ENCODE results near the gene TASP1. TPM values are rescaled to one million over a fixed set of nuclear protein-coding genes. Genes with fewer than 3 reads are reported as not detected.

Gene TASP1
- total and polyA plus RNA-seq, 7 experiments from 2014 or later: 10.6 to 19.3 (median 13.3) TPM

GRCh38 chr20:13430346-13431002, 208.3 kb downstream of the TASP1 start:
- Mint-ChIP-seq H3K27me3 (no peaks in the 10 kb centered on the region), H3K4me1 (peaks cover 0 to 19% (median 0%) of the 10 kb centered on the region in 7 donors), H3K36me3 (peaks cover 21 to 63% (median 58%) of the 10 kb centered on the region in 5 donors), H3K4me3 (peak overlapping the region in 1 of 10 donors; percentile 25), H3K9me3 (peaks cover 0 to 6% (median 0%) of the 10 kb centered on the region in 11 donors), H3K27ac (peak overlapping the region in 1 of 9 donors; percentile 43)
- Histone ChIP-seq H3K9me3 (ENCODE audit: control insufficient read depth in 2 of 3, low read length in 3 of 3) (no peaks in the 10 kb centered on the region), H3K4me1 (ENCODE audit: control insufficient read depth in 2 of 2, insufficient read depth in 2 of 2, low read length in 2 of 2) (no peaks in the 10 kb centered on the region), H3K27ac (ENCODE audit: low read depth, low read length) (no peak overlapping the region), H3K4me3 (ENCODE audit: low read length) (no peak overlapping the region), H3K27me3 (ENCODE audit: control insufficient read depth in 2 of 2, insufficient read depth in 2 of 2, low read length in 2 of 2) (no peaks in the 10 kb centered on the region), H3K36me3 (ENCODE audit: control insufficient read depth in 2 of 3, insufficient read depth in 3 of 3, low read length in 3 of 3) (peaks cover 0 to 16% (median 0%) of the 10 kb centered on the region in 3 experiments)
- no peak for ATAC-seq
- ChIA-PET POLR2A (no interaction called here), CTCF (no interaction called here)
- peak in 1 of 9 donors; percentile 40 for DNase-seq
- intact Hi-C loops (cut with micrococcal nuclease): no loop called here

GRCh38 chr20:13428684-13429083, 210.0 kb downstream of the TASP1 start:
- peaks cover 0 to 19% (median 0%) of the 10 kb centered on the region in 7 donors for H3K4me1 Mint-ChIP-seq
- DNase-seq (no peak), ATAC-seq (no peak)
- intact Hi-C loops (cut with micrococcal nuclease): no loop called here
- H3K27me3 ChIP-seq (ENCODE audit: control insufficient read depth in 2 of 2, insufficient read depth in 2 of 2, low read length in 2 of 2): no peaks in the 10 kb centered on the region
- peaks cover 0 to 6% (median 0%) of the 10 kb centered on the region in 11 donors for H3K9me3 Mint-ChIP-seq
- H3K36me3 ChIP-seq (ENCODE audit: control insufficient read depth in 2 of 3, insufficient read depth in 3 of 3, low read length in 3 of 3): peaks cover 0 to 7% (median 0%) of the 10 kb centered on the region in 3 experiments
- H3K4me1 ChIP-seq (ENCODE audit: control insufficient read depth in 2 of 2, insufficient read depth in 2 of 2, low read length in 2 of 2): no peaks in the 10 kb centered on the region
- no peak overlapping the region for H3K4me3 Mint-ChIP-seq
- ChIA-PET CTCF (no interaction called here), POLR2A (no interaction called here)
- H3K27ac Mint-ChIP-seq: no peak overlapping the region
- no peak overlapping the region for H3K4me3 ChIP-seq (ENCODE audit: low read length)
- peaks cover 21 to 51% (median 45%) of the 10 kb centered on the region in 5 donors for H3K36me3 Mint-ChIP-seq
- H3K27ac ChIP-seq (ENCODE audit: low read depth, low read length): no peak overlapping the region
- H3K27me3 Mint-ChIP-seq: no peaks in the 10 kb centered on the region
- H3K9me3 ChIP-seq (ENCODE audit: control insufficient read depth in 2 of 3, low read length in 3 of 3): no peaks in the 10 kb centered on the region

- ATAC-seq (no peak), DNase-seq (no peak)
- H3K4me3 ChIP-seq (ENCODE audit: low read length): no peak overlapping the region
- Mint-ChIP-seq H3K4me3 (no peak overlapping the region), H3K4me1 (peaks cover 0 to 19% (median 0%) of the 10 kb centered on the region in 7 donors), H3K27ac (no peak overlapping the region), H3K36me3 (peaks cover 21 to 51% (median 30%) of the 10 kb centered on the region in 5 donors), H3K27me3 (no peaks in the 10 kb centered on the region), H3K9me3 (peaks cover 0 to 6% (median 0%) of the 10 kb centered on the region in 11 donors)
- POLR2A ChIA-PET: no interaction called here
- CTCF ChIA-PET: no interaction called here
- no peaks in the 10 kb centered on the region for H3K9me3 ChIP-seq (ENCODE audit: control insufficient read depth in 2 of 3, low read length in 3 of 3)
- H3K36me3 ChIP-seq (ENCODE audit: control insufficient read depth in 2 of 3, insufficient read depth in 3 of 3, low read length in 3 of 3): peaks cover 0 to 4% (median 0%) of the 10 kb centered on the region in 3 experiments
- no peak overlapping the region for H3K27ac ChIP-seq (ENCODE audit: low read depth, low read length)
- H3K27me3 ChIP-seq (ENCODE audit: control insufficient read depth in 2 of 2, insufficient read depth in 2 of 2, low read length in 2 of 2): no peaks in the 10 kb centered on the region
- intact Hi-C loops (cut with micrococcal nuclease): no loop called here
- no peaks in the 10 kb centered on the region for H3K4me1 ChIP-seq (ENCODE audit: control insufficient read depth in 2 of 2, insufficient read depth in 2 of 2, low read length in 2 of 2)
Measured at GRCh38 chr20:13426870-13427269, 211.9 kb downstream of the TASP1 start.

GRCh38 chr20:13425381-13426135, 213.2 kb downstream of the TASP1 start:
- Histone ChIP-seq H3K9me3 (ENCODE audit: control insufficient read depth in 2 of 3, low read length in 3 of 3) (no peaks in the 10 kb centered on the region), H3K4me3 (ENCODE audit: low read length) (no peak overlapping the region), H3K36me3 (ENCODE audit: control insufficient read depth in 2 of 3, insufficient read depth in 3 of 3, low read length in 3 of 3) (peaks cover 0 to under 1% (median 0%) of the 10 kb centered on the region in 3 experiments), H3K27ac (ENCODE audit: low read depth, low read length) (no peak overlapping the region), H3K27me3 (ENCODE audit: control insufficient read depth in 2 of 2, insufficient read depth in 2 of 2, low read length in 2 of 2) (no peaks in the 10 kb centered on the region), H3K4me1 (ENCODE audit: control insufficient read depth in 2 of 2, insufficient read depth in 2 of 2, low read length in 2 of 2) (no peaks in the 10 kb centered on the region)
- Mint-ChIP-seq H3K9me3 (peaks cover 0 to 1% (median 0%) of the 10 kb centered on the region in 11 donors), H3K4me1 (peaks cover 0 to 12% (median 0%) of the 10 kb centered on the region in 7 donors), H3K27ac (no peak overlapping the region), H3K27me3 (no peaks in the 10 kb centered on the region), H3K36me3 (peaks cover 11 to 41% (median 22%) of the 10 kb centered on the region in 5 donors), H3K4me3 (no peak overlapping the region)
- ChIA-PET CTCF (no interaction called here), POLR2A (no interaction called here)
- no peak for ATAC-seq
- peak in 1 of 9 donors; percentile 0 for DNase-seq
- intact Hi-C loops (cut with micrococcal nuclease): no loop called here

- H3K9me3 ChIP-seq (ENCODE audit: control insufficient read depth in 2 of 3, low read length in 3 of 3): no peaks in the 10 kb centered on the region
- ChIA-PET CTCF (no interaction called here), POLR2A (no interaction called here)
- H3K4me3 ChIP-seq (ENCODE audit: low read length): no peak overlapping the region
- Mint-ChIP-seq H3K4me3 (no peak overlapping the region), H3K9me3 (no peaks in the 10 kb centered on the region), H3K4me1 (peaks cover 0 to 4% (median 0%) of the 10 kb centered on the region in 7 donors), H3K36me3 (peaks cover 3 to 34% (median 13%) of the 10 kb centered on the region in 5 donors), H3K27me3 (no peaks in the 10 kb centered on the region), H3K27ac (no peak overlapping the region)
- no peaks in the 10 kb centered on the region for H3K36me3 ChIP-seq (ENCODE audit: control insufficient read depth in 2 of 3, insufficient read depth in 3 of 3, low read length in 3 of 3)
- H3K27me3 ChIP-seq (ENCODE audit: control insufficient read depth in 2 of 2, insufficient read depth in 2 of 2, low read length in 2 of 2): no peaks in the 10 kb centered on the region
- no peaks in the 10 kb centered on the region for H3K4me1 ChIP-seq (ENCODE audit: control insufficient read depth in 2 of 2, insufficient read depth in 2 of 2, low read length in 2 of 2)
- DNase-seq (no peak), ATAC-seq (no peak)
- intact Hi-C loops (cut with micrococcal nuclease): no loop called here
- no peak overlapping the region for H3K27ac ChIP-seq (ENCODE audit: low read depth, low read length)
Measured at GRCh38 chr20:13424174-13424833, 214.4 kb downstream of the TASP1 start.

- Histone ChIP-seq H3K9me3 (ENCODE audit: control insufficient read depth in 2 of 3, low read length in 3 of 3) (no peaks in the 10 kb centered on the region), H3K27ac (ENCODE audit: low read depth, low read length) (no peak overlapping the region), H3K27me3 (ENCODE audit: control insufficient read depth in 2 of 2, insufficient read depth in 2 of 2, low read length in 2 of 2) (no peaks in the 10 kb centered on the region), H3K36me3 (ENCODE audit: control insufficient read depth in 2 of 3, insufficient read depth in 3 of 3, low read length in 3 of 3) (no peaks in the 10 kb centered on the region), H3K4me1 (ENCODE audit: control insufficient read depth in 2 of 2, insufficient read depth in 2 of 2, low read length in 2 of 2) (no peaks in the 10 kb centered on the region), H3K4me3 (ENCODE audit: low read length) (no peak overlapping the region)
- no peaks in the 10 kb centered on the region for H3K27me3 Mint-ChIP-seq
- no peak overlapping the region for H3K4me3 Mint-ChIP-seq
- H3K36me3 Mint-ChIP-seq: peaks cover 0 to 35% (median 10%) of the 10 kb centered on the region in 5 donors
- intact Hi-C loops (cut with micrococcal nuclease): no loop called here
- H3K9me3 Mint-ChIP-seq: no peaks in the 10 kb centered on the region
- H3K4me1 Mint-ChIP-seq: peaks cover 0 to 7% (median 0%) of the 10 kb centered on the region in 7 donors
- ChIA-PET POLR2A (no interaction called here), CTCF (interaction anchor here (0.5 kb wide), 1 partner anchor 390 kb away, joined by 3 read pairs; no protein-coding TSS in a partner anchor)
- ATAC-seq (no peak), DNase-seq (no peak)
- no peak overlapping the region for H3K27ac Mint-ChIP-seq
Measured at GRCh38 chr20:13423472-13424173, 215.1 kb downstream of the TASP1 start.
